DMS 273 (cell line): Measurements from ENCODE around the gene HORMAD2.
"Not testable (repeated sequence)": the region's sequence is repeated elsewhere in the genome, so short reads cannot be mapped to it uniquely, and the experiment has no call there.

Experiments
- DNase-seq: peaks from one replicate; lab custom pipeline; 2025; ENCODE audit not compliant: unreplicated experiment; lab: John Stamatoyannopoulos, UW

HORMAD2 gene

GRCh38 chr22:30188911-30189310 lies 108.6 kb downstream of the HORMAD2 start:
- DNase-seq, result no peak

DNA sequence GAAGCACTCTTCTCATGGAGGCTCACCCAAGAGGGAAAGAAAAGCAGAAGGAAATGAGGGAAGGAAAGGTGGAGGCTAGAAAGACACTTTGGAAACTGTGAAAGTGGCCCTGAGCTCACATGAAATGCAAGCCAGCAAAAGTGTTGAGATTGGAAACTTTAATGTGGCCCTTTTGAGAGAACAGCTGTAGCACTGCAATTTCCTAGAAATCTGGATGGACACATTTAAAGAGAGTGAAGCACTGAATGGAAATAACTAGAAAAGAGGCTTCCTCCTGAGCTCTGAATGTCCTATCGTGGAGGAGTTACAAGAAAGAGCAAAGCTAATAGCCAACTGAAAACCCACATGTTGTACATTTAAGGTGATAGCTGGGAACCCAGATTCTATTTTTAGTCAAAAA lies 110.3 kb downstream of the HORMAD2 start:
- no peak for DNase-seq

GRCh38 chr22:30191040-30191701 lies 110.9 kb downstream of the HORMAD2 start:
- no peak for DNase-seq

DNA sequence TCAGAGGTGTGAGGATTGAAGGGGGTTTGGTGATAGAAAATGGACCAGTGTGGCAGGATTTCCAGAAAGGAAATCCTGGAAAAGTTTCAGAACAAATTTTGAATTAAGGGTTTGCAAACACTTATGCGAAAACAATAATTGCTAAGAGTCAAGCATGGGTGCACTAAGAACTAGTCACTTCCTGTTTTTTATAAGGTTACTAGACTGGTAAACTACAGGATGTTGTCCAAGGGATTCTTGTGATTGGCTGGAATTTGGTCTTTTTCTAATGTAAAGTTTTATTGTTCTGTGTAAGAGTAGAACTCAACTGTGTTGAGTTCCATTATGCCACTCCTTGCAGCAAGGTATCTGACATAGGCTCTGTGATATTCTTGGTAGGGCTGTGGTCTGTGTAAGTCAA lies 112.2 kb downstream of the HORMAD2 start:
- DNase-seq, result no peak

DNA sequence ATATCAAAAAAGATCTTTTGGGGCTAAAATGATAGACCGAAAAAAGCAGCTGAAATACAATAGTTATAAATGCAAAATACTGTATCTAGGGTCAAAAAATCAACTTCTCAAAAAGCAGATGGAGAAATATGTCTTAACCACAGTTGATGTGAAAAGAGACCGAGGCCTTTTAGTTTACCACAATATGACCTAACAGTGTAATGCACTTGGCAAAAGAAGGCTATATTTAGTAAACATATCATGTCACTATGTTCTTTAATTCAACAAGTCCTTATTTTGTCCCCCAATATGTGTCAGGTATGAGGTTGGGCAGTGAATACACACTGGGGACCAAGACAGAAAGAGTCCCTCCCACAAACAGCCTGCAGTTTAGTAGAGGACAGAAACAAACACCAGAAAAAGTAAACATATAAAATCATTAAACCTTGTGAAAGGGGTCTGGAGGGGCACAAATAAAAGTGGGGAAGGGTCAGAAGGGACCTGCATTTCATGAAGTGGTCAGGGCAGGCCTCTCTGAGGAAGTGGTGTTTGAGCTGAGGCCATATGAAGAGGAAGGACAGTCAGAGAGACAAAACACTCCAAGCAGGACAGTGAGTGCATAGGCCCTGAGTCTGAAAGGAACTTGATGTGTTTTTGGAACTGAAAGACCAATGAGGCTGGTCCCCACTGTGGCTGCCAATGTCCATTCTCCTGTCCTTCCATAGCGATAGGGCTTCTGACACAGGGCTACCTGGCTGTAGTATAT lies 112.9 kb downstream of the HORMAD2 start:
- DNase-seq, result no peak

- DNase-seq, result no peak
These were observed 115.2 kb downstream of the HORMAD2 start for GRCh38 chr22:30195245-30196140.

DNA sequence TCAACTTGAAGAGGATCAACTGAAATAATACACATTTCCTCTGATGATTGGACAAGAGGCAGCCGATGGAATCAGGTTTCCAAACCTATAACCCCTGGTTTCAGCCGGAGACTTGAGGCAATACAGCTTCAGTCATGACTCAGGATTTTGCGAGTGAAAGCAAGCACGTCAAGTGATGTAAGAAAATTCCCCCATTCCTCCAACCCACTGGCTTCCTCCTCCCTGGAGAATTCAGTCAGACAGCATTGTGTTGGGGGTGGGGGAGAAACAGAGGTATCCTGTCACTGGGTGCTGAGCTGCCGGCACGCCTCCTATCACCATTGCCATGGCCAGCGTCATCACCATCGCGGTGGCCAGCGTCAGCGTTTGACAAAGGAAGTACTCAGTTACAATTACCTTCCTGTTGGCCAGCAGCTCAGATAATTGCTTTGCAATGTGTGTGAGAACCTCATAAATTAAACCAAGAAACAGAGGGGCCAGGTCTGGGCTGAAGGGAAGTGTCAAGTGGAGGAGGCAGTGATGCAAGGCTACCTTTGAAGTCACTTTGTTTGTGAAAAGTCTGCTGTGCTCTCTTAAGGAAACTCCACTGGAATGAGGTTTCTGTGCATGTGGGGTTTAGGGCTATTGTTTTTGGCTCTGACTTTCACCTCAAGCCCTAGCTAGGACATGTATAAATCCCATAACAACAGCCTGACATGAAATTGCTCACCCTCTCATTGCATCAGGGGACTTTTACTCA lies 116.0 kb downstream of the HORMAD2 start:
- no peak for DNase-seq

DNA sequence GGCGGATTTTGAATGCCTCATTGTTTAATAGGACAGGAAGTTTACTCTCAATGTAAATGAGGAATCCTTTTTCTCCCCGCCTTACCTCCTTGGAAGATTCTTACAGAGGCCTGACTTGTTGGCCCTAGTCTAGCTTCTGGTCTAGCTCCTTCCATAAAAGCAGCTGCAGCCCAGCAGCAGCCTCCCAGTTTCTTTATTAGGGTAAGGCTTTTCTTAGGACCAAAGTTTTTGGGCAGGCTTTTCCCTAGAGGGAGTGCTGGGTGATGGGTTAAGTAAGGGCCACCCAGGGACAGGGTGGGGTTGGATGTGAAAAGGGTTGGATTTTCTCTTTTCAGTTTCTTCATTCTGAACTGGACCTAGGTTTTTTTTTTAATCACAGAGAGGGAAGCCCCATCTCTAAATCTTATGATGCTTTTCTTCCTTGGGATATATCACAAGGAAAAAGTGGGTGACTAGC lies 116.6 kb downstream of the HORMAD2 start:
- DNase-seq, result no peak

DNA sequence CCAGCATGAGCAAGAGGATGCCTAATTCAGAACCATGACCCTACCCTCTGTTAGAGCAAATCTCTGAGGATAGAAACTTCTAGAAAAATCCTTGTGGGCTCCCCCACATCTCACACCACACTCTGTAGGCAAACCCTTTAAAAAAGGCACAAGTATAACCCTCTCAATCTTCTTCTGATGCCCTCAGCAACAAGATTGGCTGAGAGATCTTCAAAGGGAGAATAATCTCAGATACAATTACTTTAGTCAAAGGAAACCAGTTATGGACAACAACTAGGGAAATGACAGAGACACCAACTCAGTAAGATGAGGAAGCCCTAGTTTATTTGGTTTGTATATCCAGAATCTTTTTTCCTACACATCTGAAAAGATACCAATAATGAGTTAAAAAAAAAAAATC lies 117.1 kb downstream of the HORMAD2 start:
- no peak for DNase-seq

DNA sequence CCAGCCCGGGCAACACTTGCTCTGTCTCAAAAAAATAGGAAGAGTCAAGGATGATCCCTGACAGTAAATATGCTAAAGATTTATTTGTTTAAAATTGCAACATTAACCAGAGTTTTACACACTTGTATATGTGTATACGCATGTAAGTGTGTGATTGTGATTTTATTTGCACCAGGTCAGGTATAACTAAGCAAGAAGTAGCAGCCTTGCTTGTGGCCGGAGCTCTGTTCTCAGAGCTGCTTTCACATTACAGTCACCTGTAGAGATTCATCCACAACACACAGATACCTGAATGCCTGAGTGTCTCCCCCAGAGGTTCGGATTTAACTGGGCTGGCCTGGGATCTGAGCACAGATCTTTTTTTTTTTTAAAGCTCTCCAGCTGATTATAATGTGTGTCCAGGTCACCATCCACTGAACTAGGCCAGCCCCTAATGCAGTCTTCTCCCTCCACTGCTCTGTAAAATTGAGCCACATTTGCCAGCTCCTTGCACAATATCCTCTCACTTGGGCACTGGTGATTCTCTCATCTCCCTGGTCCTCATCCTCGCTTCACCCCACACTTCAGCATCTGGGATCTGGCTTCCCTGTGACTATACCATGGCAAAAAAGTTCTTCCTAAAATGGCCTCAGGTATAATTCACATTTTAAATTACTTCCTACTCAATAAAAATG lies 118.0 kb downstream of the HORMAD2 start:
- DNase-seq, result no peak

DNA sequence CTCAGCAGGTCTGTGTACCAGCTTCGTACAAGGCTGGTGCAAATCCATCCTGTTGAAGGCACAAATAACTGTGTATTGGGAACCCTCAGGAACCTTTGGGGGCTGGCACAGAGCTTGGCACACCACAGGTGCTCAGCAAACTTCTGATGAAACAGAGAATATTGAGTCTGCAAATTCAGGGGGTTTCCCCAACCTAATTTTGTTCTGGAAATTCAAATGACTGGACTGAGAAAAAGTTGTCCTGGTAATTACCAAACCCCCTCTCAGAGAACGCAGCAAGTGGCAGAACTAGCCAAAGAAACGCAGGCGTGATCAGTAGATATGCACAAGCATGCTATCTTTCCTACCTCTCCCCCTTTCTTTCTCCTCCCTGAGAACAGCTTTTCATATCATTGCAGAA lies 118.7 kb downstream of the HORMAD2 start:
- no peak for DNase-seq

- not testable (repeated sequence) for DNase-seq
These were observed 120.6 kb downstream of the HORMAD2 start for GRCh38 chr22:30200905-30201304.

DNA sequence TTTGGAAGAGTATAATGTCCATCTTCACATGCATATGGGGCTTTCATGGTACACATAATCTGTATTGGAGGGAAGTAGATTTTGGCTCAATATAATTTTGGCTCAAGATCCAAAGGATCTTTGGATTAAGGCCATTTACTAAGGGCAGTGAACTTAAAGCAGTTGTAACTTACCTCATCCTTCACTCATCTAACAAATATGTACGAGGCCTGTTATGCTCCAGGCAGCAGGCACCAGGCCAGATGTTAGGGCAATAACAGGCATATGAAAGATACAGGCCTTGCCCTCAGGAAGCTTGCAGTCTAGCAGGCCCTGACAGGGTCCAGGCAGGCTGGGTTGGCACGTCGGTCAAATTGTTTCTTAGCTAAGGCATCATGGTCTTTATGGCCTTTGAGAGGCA lies 121.7 kb downstream of the HORMAD2 start:
- DNase-seq, result no peak

GRCh38 chr22:30202531-30203006 lies 122.3 kb downstream of the HORMAD2 start:
- peak; percentile 31 for DNase-seq

- peak; percentile 18 for DNase-seq
These were observed 123.9 kb downstream of the HORMAD2 start for GRCh38 chr22:30204015-30204741.

DNA sequence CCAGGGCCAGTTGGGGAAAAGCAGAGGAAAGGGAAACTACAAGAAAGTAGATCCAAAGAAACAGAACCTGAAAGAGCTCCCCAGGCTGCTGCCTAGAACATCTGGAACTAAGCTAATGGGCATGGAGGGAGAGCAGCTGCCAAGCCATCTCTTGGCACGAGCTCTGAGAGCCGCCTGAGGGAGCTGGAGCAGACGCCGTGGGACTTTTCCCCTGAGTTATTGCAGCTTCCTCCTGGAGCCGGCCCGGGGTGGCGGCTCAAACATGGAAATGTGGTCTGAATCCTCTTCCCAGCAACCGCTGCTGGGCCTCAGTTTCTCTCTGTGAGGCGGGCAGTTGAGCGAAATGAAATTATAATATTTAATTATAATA lies 124.5 kb downstream of the HORMAD2 start:
- DNase-seq, result peak; percentile 90

GRCh38 chr22:30205281-30206115 lies 125.2 kb downstream of the HORMAD2 start:
- peak; percentile 86 for DNase-seq

- no peak for DNase-seq
These were observed 126.7 kb downstream of the HORMAD2 start for GRCh38 chr22:30206944-30207343.
